Measurements from ENCODE around the gene PLAC9.
"Not testable (repeated sequence)": the region's sequence is repeated elsewhere in the genome, so short reads cannot be mapped to it uniquely, and the experiment has no call there.

The PLAC9 gene

GRCh38 chr10:80140251-80140650 is 7.7 kb downstream of the PLAC9 start:
- no peak for DNase-seq

GRCh38 chr10:80141696-80142460 is 9.3 kb downstream of the PLAC9 start:
- DNase-seq: no peak

GRCh38 chr10:80144067-80144695 is 11.7 kb downstream of the PLAC9 start:
- DNase-seq: peak; percentile 21

- DNase-seq: peak; percentile 11
Observed at GRCh38 chr10:80144696-80145131, 12.2 kb downstream of the PLAC9 start.

GRCh38 chr10:80145406-80146308 is 13.1 kb downstream of the PLAC9 start:
- not testable (repeated sequence) for DNase-seq

GRCh38 chr10:80146918-80147317 is 14.4 kb downstream of the PLAC9 start:
- no peak for DNase-seq

- DNase-seq: no peak
Observed at GRCh38 chr10:80148166-80148805, 15.8 kb downstream of the PLAC9 start.

GRCh38 chr10:80149123-80149522 is 16.6 kb downstream of the PLAC9 start:
- no peak for DNase-seq

- DNase-seq: no peak
Observed at GRCh38 chr10:80150172-80150571, 17.6 kb downstream of the PLAC9 start.

GRCh38 chr10:80152820-80153219 is 20.3 kb downstream of the PLAC9 start:
- DNase-seq: no peak

- DNase-seq: no peak
Observed at GRCh38 chr10:80153460-80153859, 20.9 kb downstream of the PLAC9 start.

- no peak for DNase-seq
Observed at GRCh38 chr10:80154626-80154977, 22.1 kb downstream of the PLAC9 start.

GRCh38 chr10:80154978-80155695 is 22.6 kb downstream of the PLAC9 start:
- DNase-seq: no peak

GRCh38 chr10:80155696-80156215 is 23.2 kb downstream of the PLAC9 start:
- DNase-seq: no peak

GRCh38 chr10:80156216-80156615 is 23.7 kb downstream of the PLAC9 start:
- DNase-seq: no peak

- no peak for DNase-seq
Observed at GRCh38 chr10:80157561-80157960, 25.0 kb downstream of the PLAC9 start.

- no peak for DNase-seq
Observed at GRCh38 chr10:80158126-80158525, 25.6 kb downstream of the PLAC9 start.

GRCh38 chr10:80158598-80159127 is 26.1 kb downstream of the PLAC9 start:
- DNase-seq: no peak

GRCh38 chr10:80159166-80159873 is 26.8 kb downstream of the PLAC9 start:
- DNase-seq: no peak

- no peak for DNase-seq
Observed at GRCh38 chr10:80160361-80161320, 28.1 kb downstream of the PLAC9 start.
